Activated CD4-positive, alpha-beta T cell treated with anti-CD3 and anti-CD28 coated beads, Interleukin-2, amount 50 U/mL, for 16 hours (primary cell): ENCODE results near the gene SLC43A2.

Experiments
- DNase-seq: peaks from one replicate; pipeline ENCODE4 v3.0.0-alpha.2; 2020

SLC43A2 gene

GRCh38 chr17:1560858-1561355, 67.7 kb downstream of the SLC43A2 start:
- DNase-seq = no peak

- no peak for DNase-seq
Measured at GRCh38 chr17:1560101-1560857, 68.4 kb downstream of the SLC43A2 start.

GRCh38 chr17:1559047-1560043, 69.3 kb downstream of the SLC43A2 start:
- no peak for DNase-seq

GRCh38 chr17:1558401-1558800, 70.2 kb downstream of the SLC43A2 start:
- no peak for DNase-seq

- no peak for DNase-seq
Measured at GRCh38 chr17:1557355-1558095, 71.1 kb downstream of the SLC43A2 start.

GRCh38 chr17:1555651-1556471, 72.8 kb downstream of the SLC43A2 start:
- DNase-seq = no peak

- DNase-seq = no peak
Measured at GRCh38 chr17:1554751-1555540, 73.7 kb downstream of the SLC43A2 start.

- no peak for DNase-seq
Measured at GRCh38 chr17:1553354-1554266, 75.0 kb downstream of the SLC43A2 start.

- no peak for DNase-seq
Measured at GRCh38 chr17:1552932-1553331, 75.7 kb downstream of the SLC43A2 start.

- no peak for DNase-seq
Measured at GRCh38 chr17:1551741-1552140, 76.9 kb downstream of the SLC43A2 start.

GRCh38 chr17:1548032-1548431, 80.6 kb downstream of the SLC43A2 start:
- DNase-seq = no peak

- DNase-seq = no peak
Measured at GRCh38 chr17:1546292-1546922, 82.2 kb downstream of the SLC43A2 start.

- DNase-seq = no peak
Measured at GRCh38 chr17:1545618-1546017, 83.0 kb downstream of the SLC43A2 start.

- no peak for DNase-seq
Measured at GRCh38 chr17:1542316-1542715, 86.3 kb downstream of the SLC43A2 start.

- DNase-seq = peak; percentile 45
Measured at GRCh38 chr17:1541367-1541904, 87.2 kb downstream of the SLC43A2 start.

GRCh38 chr17:1539811-1540210, 88.8 kb downstream of the SLC43A2 start:
- no peak for DNase-seq

GRCh38 chr17:1535737-1536136, 92.9 kb downstream of the SLC43A2 start:
- DNase-seq = no peak

GRCh38 chr17:1533661-1534325, 94.8 kb downstream of the SLC43A2 start:
- no peak for DNase-seq
